ENCODE data around the gene CAMTA1. TPM values are rescaled to one million over a fixed set of nuclear protein-coding genes. Genes with fewer than 3 reads are reported as not detected.

Gene CAMTA1
- polyA plus RNA-seq, 1 donor from 2014 or later: 162 TPM

- no peak for TF ChIP-seq SMC3 (conservative IDR thresholded peaks at IDR 0.05; ENCODE audit: poor library complexity)
- TF ChIP-seq RAD21 (conservative IDR thresholded peaks at IDR 0.05): no peak
- no peak for TF ChIP-seq TAF1 (IDR thresholded peaks at IDR 0.05; ENCODE audit: low read depth)
- TF ChIP-seq POLR2AphosphoS5 (IDR thresholded peaks at IDR 0.05): no peak
- no peak for TF ChIP-seq EZH2 (IDR thresholded peaks at IDR 0.05; ENCODE audit: borderline replicate concordance, insufficient read depth, low read length, poor library complexity, severe bottlenecking)
- TF ChIP-seq MXI1 (conservative IDR thresholded peaks at IDR 0.05; ENCODE audit: poor library complexity, severe bottlenecking): no peak
- TF ChIP-seq EP300 (conservative IDR thresholded peaks at IDR 0.05; ENCODE audit: poor library complexity, severe bottlenecking): no peak
- no peak for TF ChIP-seq REST (IDR thresholded peaks at IDR 0.05; ENCODE audit: borderline replicate concordance)
- TF ChIP-seq CTCF (IDR thresholded peaks at IDR 0.05; ENCODE audit: poor library complexity, severe bottlenecking): no peak
- H3K9ac ChIP-seq (ENCODE audit: low read length): no peak overlapping the region
These were observed 820.8 kb downstream of the CAMTA1 start for GRCh38 chr1:7606096-7606495.

GRCh38 chr1:7607097-7607496 lies 821.8 kb downstream of the CAMTA1 start:
- H3K36me3 ChIP-seq (ENCODE audit: insufficient read depth, low read length): no peaks in the 10 kb centered on the region
- no peaks in the 10 kb centered on the region for H4K20me1 ChIP-seq (ENCODE audit: insufficient read depth)
- TF ChIP-seq POLR2AphosphoS5 (IDR thresholded peaks at IDR 0.05) (no peak), RAD21 (conservative IDR thresholded peaks at IDR 0.05) (no peak), REST (IDR thresholded peaks at IDR 0.05; ENCODE audit: borderline replicate concordance) (no peak), SMC3 (conservative IDR thresholded peaks at IDR 0.05; ENCODE audit: poor library complexity) (no peak), CTCF (IDR thresholded peaks at IDR 0.05; ENCODE audit: poor library complexity, severe bottlenecking) (no peak), EP300 (conservative IDR thresholded peaks at IDR 0.05; ENCODE audit: poor library complexity, severe bottlenecking) (no peak), MXI1 (conservative IDR thresholded peaks at IDR 0.05; ENCODE audit: poor library complexity, severe bottlenecking) (no peak), TAF1 (IDR thresholded peaks at IDR 0.05; ENCODE audit: low read depth) (no peak), EZH2 (IDR thresholded peaks at IDR 0.05; ENCODE audit: borderline replicate concordance, insufficient read depth, low read length, poor library complexity, severe bottlenecking) (no peak)
- no peaks in the 10 kb centered on the region for H3K27me3 ChIP-seq (ENCODE audit: insufficient read depth, low read depth, low read length)
- no peak overlapping the region for H3K4me2 ChIP-seq (ENCODE audit: low read length)
- no peak overlapping the region for H2AFZ ChIP-seq (ENCODE audit: low read depth, low read length)
- no peak overlapping the region for H3K27ac ChIP-seq (ENCODE audit: low read length)
- no peak overlapping the region for H3K9ac ChIP-seq (ENCODE audit: low read length)
- no peaks in the 10 kb centered on the region for H3K9me3 ChIP-seq (ENCODE audit: low read length)
- H3F3A ChIP-seq (ENCODE audit: insufficient read depth, low read length, poor library complexity, severe bottlenecking): no peaks in the 10 kb centered on the region
- no peaks in the 10 kb centered on the region for H3K79me2 ChIP-seq (replicated peaks; ENCODE audit: insufficient read depth, low read length)
- H3K9me2 ChIP-seq (ENCODE audit: insufficient read depth, low read length): no peaks in the 10 kb centered on the region
- H3K4me3 ChIP-seq (ENCODE audit: low read length): no peak overlapping the region

More at GRCh38 chr1:7606096-7606495, 820.8 kb downstream of the CAMTA1 start:
- H3K27ac ChIP-seq (ENCODE audit: low read length): no peak overlapping the region
- no peaks in the 10 kb centered on the region for H4K20me1 ChIP-seq (ENCODE audit: insufficient read depth)
- H3K36me3 ChIP-seq (ENCODE audit: insufficient read depth, low read length): no peaks in the 10 kb centered on the region
- H3K4me2 ChIP-seq (ENCODE audit: low read length): no peak overlapping the region
- H3K4me3 ChIP-seq (ENCODE audit: low read length): no peak overlapping the region
- H3K79me2 ChIP-seq (replicated peaks; ENCODE audit: insufficient read depth, low read length): no peaks in the 10 kb centered on the region
- no peaks in the 10 kb centered on the region for H3F3A ChIP-seq (ENCODE audit: insufficient read depth, low read length, poor library complexity, severe bottlenecking)
- no peaks in the 10 kb centered on the region for H3K27me3 ChIP-seq (ENCODE audit: insufficient read depth, low read depth, low read length)
- H2AFZ ChIP-seq (ENCODE audit: low read depth, low read length): no peak overlapping the region
- H3K9me2 ChIP-seq (ENCODE audit: insufficient read depth, low read length): no peaks in the 10 kb centered on the region
- H3K9me3 ChIP-seq (ENCODE audit: low read length): no peaks in the 10 kb centered on the region

Data from neural cell (in vitro differentiated cells).